Mesenteric fat pad (tissue), 1 donor: ENCODE data around the gene HORMAD1. TPM values are rescaled to one million over a fixed set of nuclear protein-coding genes. Genes with fewer than 3 reads are reported as not detected.
"Not testable (repeated sequence)": the region's sequence is repeated elsewhere in the genome, so short reads cannot be mapped to it uniquely, and the experiment has no call there.

Experiments
- DNase-seq: peaks from one replicate; pipeline ENCODE4 v3.0.0-alpha.2; 2020; ENCODE audit warnings: low spot score
- long read RNA-seq: library from polyadenylated mRNA; unstranded; transcript quantifications from one replicate; pipeline ENCODE4 v2.0.0, GENCODE V29; 2020
- total RNA-seq: library from RNA; stranded (reverse); fragmentation: NEBNext Ultra II Directional; extraction: Animal tissue kit (Norgen Biotek cat#: 25700); gene quantifications from one replicate; pipeline ENCODE4 v1.2.1, GENCODE V29; 2021
- donor health status: DM: yes; HTN: yes; CAD: no.

Gene HORMAD1
- 0.29 TPM for total RNA-seq
- long read RNA-seq = 0 reads

DNA sequence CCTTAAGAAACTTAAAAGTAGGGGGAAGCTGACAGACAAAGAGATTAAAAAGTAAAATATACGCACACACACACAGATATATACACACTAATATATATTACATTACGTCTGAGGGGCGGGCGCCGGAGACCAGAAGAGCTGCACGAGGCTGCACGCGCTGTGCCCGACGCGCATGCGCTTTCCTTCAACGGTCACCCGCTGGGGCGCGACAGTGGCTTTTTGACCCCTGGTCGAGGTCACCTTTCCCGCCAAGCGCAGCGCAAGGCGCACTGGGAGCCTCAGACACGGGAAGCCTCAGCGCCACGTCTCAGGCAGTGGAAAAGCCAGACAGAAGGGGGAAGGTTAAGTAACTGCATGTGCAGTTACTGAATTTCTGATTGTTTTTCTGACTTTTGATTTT is at the start of gene HORMAD1:
Gene HORMAD1, minus strand, starts transcription at position 193 of the 400 bp plus-strand sequence. CDS start 1,390 bp downstream, outside the sequence.
- DNase-seq = no peak

DNA sequence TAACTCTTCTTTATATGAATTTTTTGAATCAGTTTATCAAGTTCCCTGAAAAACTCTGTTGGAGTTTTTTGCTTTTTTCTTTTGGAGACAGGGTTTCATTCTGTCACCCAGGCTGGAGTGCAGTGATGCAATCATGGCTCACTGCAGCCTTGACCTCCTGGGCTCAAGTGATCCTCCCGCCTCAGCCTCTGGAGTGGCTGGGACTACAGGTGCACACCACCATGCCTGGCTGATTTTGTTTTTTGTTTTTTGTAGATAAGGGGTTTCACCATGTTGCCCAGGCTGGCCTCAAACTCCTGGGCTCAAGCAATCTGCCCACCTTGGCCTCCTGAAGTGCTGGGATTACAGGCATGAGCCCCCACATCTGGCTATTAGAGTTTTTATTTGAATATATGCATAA is 47.0 kb upstream of the HORMAD1 start:
- DNase-seq = not testable (repeated sequence)

- DNase-seq = not testable (repeated sequence)
These were observed 45.2 kb upstream of the HORMAD1 start for GRCh38 chr1:150765977-150766301.

DNA sequence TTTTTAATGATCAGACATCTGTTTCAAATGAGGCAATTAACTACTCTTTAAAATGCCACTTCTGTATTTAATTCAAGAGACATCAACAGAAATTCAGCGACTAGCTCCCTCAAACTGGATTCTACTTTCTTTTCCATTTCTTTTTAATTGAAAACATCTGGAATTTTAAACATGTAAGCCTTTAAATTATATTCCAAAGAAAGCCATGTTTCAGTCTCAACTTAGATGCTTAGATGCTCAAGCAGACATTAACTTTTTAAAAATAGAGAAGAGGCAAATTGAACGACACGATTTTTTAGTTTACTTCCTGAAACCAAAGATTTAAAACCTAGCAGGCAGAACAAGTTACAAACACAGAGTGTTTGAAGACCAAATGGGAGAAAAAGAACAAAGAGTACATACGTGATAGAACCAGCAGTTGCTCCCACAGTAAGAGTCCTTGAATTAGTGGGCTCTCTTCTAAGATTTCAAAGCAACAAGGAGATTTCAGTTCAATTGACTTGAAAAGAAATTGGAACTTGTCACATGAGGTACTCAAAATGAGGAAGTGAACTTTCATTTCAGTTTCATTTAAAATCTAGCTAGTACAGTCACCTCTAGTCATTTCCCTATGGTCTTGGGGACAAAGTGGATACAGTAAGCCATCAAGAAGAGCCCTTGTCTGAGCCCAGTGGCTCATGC is 44.7 kb upstream of the HORMAD1 start, which contains the start of gene CTSS:
Gene CTSS, minus strand, starts transcription at position 483 of the 681 bp plus-strand sequence. CDS start 1,015 bp downstream, outside the sequence.
- no peak for DNase-seq

DNA sequence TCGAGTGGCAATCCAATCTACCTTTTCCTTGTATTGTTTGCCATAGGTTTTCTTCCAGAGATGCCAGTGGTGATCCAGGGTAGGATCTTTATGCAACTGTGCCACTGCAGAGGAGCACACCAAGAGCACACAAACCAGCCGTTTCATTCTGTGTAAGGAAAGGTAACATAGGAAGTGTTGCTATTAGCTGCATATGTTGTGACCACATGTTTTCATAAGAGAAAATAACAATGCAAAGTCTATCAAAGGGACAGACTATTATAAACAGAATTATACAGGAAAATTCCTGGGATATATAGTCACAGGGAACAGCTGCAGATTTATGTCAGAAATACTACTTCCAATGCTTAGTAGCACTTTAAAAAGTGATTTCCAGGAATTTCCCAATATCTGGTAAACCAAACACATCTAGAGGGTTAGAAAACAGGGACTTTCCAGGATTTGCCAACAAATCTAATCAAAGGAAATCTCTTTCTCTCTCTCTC is 44.0 kb upstream of the HORMAD1 start:
- no peak for DNase-seq

DNA sequence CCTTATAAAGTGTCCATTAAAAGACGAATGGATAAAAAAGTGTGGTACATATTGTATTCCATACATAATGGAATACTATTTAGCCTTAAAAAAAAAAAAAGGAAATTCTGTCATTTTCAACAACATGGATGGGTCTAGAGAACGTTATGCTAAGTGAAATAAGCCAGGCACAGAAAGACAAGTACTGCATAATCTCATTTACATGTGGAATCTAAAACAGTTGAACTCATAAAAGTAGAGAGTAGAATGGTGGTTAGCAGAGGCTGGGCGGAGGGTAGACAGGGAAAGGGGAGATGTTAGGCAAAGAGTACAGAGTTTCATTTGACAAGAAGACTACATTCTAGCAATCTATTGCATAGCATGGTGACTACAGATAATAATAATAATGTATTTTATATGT is 42.3 kb upstream of the HORMAD1 start:
- DNase-seq = no peak

DNA sequence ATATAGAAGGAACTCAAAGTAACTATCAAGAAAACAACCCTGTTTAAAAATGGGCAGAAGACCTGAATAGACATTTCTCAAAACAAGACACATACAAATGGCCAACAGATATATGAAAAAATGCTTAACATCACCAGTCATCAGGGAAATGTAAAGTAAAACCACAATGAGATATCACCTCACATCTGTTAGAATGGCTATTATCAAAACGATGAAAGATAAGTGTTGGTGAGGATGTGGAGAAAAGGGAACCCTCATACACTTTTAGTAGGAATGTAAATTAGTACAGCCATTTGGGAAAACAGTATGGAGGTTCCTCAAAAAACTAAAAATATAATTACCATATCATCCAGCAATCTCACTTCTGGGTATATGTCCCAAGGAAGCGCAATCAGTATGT is 41.9 kb upstream of the HORMAD1 start:
- DNase-seq = no peak

GRCh38 chr1:150761801-150762200 is 41.1 kb upstream of the HORMAD1 start:
- DNase-seq = no peak

- no peak for DNase-seq
These were observed 39.3 kb upstream of the HORMAD1 start for GRCh38 chr1:150760013-150760412.

GRCh38 chr1:150753416-150753815 is 32.7 kb upstream of the HORMAD1 start:
- no peak for DNase-seq

DNA sequence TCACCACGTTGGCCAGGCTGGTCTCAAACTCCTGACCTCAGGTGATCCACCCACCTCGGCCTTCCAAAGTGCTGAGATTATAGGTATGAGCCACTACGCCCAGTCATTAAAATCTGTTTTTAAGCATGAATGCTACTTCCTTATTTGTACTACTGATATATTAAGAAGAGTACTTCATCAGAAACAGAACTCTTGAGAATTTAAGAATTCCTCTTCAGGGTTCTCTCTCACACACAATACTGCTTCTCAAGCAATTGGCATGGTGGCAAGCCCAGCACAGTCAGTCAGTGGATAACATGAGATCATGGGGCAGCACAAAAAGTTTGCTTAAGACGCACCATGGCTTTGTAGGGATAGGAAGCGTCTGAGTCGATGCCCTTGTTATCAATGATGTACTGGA is 30.7 kb upstream of the HORMAD1 start:
- DNase-seq = no peak

- no peak for DNase-seq
These were observed 29.1 kb upstream of the HORMAD1 start for GRCh38 chr1:150749720-150750311.

DNA sequence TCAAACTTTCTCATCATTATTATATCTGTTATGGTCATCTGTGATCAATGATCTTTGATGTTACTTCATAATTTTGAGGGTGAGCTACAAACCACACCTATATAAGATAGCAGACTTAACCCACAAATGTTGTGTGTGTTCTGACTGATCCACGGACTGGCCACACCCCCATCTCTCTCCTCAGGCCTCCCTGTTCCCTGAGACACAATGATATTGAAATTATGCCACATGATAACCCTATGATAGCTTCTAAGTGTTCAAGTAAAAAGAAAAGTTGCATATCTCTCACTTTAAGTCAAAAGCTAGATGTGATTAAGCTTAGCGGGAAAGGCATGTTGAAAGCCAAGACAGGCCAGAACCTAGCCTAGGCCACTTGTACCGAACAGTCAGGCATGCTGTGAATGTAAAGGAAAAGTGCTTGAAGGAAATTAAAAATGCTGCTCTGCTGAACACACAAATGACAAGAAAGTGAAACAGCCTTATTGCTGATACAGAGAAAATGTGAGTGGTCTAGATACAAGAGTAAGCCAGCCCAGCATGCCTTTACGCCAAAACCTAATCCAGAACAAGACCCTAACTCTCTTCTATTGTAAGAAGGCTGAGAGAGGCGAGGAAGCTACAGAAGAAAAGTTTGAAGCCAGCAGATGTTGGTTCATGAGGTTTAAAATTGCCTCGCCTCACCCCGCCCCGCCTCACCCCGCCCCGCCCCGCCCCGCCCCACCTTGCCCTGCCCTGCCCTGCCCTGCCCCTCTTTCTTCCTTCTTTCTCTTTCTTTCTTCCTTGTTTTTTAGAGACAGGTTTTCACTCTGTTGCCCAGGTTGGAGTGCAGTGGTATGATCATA is 28.4 kb upstream of the HORMAD1 start:
- DNase-seq = no peak

GRCh38 chr1:150730130-150730721 is 9.5 kb upstream of the HORMAD1 start:
- no peak for DNase-seq

DNA sequence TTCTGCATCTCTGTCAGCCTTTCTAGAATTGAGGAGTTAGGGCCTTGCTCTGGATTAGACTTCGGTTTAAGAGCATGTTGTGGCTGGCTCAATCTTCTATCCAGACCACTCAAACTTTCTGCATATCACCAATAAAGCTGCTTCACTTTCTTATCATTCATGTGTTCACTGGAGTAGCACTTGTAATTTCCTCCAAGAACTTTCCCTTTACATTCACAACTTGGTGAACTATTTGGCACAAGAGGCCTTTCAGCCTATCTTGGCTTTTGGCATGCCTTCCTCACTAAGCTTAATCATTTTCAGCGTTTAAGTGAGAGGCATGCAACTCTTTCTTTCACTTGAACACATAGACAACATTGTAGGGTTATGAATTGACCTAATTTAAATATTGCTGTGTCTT is 3.6 kb upstream of the HORMAD1 start:
- no peak for DNase-seq

- DNase-seq = no peak
These were observed 597 bp downstream of the HORMAD1 start for GRCh38 chr1:150720098-150720497.

DNA sequence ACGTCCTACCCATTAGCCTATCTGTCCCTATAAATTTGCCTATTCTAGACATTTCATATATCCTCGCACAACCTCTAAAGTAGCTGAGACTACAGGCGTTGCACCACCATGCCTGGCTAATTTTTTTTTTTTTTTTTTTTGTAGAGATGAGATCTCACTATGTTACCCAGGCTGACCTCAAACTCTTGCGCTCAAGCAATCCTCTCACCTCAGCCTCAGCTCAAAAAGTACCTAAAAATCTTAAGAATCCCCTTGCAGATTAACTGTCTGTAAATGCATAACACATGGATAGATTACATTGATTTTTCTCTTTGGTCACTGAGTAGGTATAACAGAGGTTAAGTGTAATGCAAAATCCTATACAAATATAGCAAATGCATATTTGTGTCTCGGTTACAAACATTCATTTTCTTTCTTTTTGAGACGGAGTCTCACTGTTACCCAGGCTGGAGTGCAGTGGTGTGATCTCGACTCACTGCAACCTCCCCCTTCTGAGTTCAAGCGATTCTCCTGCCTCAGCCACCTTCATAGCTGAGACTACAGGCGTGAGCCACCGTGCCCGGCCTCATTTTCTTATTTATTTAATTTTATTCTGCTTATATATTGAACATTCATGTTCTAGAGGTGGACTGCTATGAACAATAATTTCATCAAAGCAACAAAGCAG is 2.3 kb downstream of the HORMAD1 start:
- no peak for DNase-seq

GRCh38 chr1:150709031-150709430 is 11.7 kb downstream of the HORMAD1 start:
- not testable (repeated sequence) for DNase-seq

DNA sequence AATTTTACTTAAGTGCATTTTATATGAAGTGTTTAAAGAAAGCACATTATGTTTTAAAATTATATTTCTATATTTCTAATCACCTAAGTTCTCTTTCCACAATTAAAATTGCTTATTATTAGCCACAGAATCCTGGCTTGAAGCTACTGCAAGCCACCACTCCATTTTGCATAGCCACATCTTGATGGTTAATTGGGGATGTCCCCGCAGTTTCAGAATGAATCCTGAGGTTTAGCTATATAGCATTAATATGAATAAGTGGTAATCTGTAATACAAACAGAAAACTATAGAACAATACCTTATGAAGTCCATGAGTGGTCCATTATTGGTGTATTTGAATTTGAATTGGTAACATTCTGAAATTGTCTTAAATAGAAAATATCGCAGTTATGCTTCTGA is 12.1 kb downstream of the HORMAD1 start:
- no peak for DNase-seq

- no peak for DNase-seq
These were observed 14.6 kb downstream of the HORMAD1 start for GRCh38 chr1:150706091-150706490.

DNA sequence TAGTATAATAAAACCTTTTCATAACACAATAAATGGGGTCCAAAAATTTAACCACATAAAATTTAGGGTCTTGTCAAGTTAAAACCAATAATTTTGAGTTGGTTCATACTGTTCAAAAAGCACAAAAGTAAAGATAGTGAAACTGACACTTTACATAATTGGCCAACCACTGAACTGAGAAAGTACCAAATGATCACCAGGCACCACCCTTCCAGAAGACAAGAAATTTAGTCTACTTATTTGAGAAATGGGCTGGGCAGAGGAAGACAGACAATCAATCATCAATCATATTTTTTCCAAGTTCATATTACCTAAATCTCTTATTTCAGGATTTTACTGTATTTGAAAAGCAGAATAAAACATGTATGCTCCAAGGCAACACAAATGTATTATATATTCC is 17.3 kb downstream of the HORMAD1 start:
- no peak for DNase-seq
